Right cardiac atrium (tissue), 5 donors: ENCODE results near the gene HTR3C. TPM values are rescaled to one million over a fixed set of nuclear protein-coding genes. Genes with fewer than 3 reads are reported as not detected.

Experiments used
- ATAC-seq, 2 donors: fragments of 200-7000 bp; cut with Tn5 transposase; one replicate each; pipeline versions ENCODE4 v1.8.0 to v1.9.1; 2020; ENCODE audit warnings: moderate library complexity in 2 of 2, mild to moderate bottlenecking in 1 of 2
- DNase-seq, 3 donors: peaks; one replicate each; pipeline ENCODE4 v3.0.0-alpha.2; 2020
- H3K27ac ChIP-seq: one replicate; pipeline ENCODE4 v1.5.1; 2013; ENCODE audit warnings: mild to moderate bottlenecking, low read length, control low read depth, moderate library complexity
- H3K27me3 ChIP-seq: one replicate; pipeline ENCODE4 v1.6.1; 2013; ENCODE audit not compliant: control insufficient read depth, insufficient read depth
- H3K4me1 ChIP-seq: one replicate; pipeline ENCODE4 v1.6.1; 2013; ENCODE audit warnings: low read length; ENCODE audit not compliant: control insufficient read depth, insufficient read depth
- H3K4me3 ChIP-seq: one replicate; pipeline ENCODE4 v1.5.1; 2013; ENCODE audit warnings: low read length, control low read depth
- H3K9me3 ChIP-seq: one replicate; pipeline ENCODE4 v1.6.1; 2013; ENCODE audit warnings: low read length; ENCODE audit not compliant: control insufficient read depth
- WGBS: extraction: QIAGEN DNeasy Blood & Tissue Kit; methylation state at CpG from one replicate; pipeline ENCODE4 v1.1.7; 2013; 5-methylcytosine and 5-hydroxymethylcytosine counted together
- intact Hi-C, 4 donors: fragments of 100-400 bp; cut with DNase I; formaldehyde crosslinking; loops; one replicate each; pipeline versions ENCODE4 v1.11.0 to v1.14.0; 2022 to 2023
- polyA plus RNA-seq: library from polyadenylated mRNA; stranded (reverse); fragments of 200-250 nt; gene quantifications from one replicate; pipeline ENCODE4 v1.2.3, GENCODE V29; 2013
- total RNA-seq, 4 donors: library from RNA; stranded (reverse); fragmentation: NEBNext Ultra II Directional; extraction: Animal tissue kit (Norgen Biotek cat#: 25700); gene quantifications; one replicate each; pipeline ENCODE4 v1.2.1, GENCODE V29; 2021
- donor health status: healthy with polysubstance abuse.
- donor health status: DM: no; HTN: yes; CAD: no.
- donor health status: DM: no; HTN: no; CAD: no.
- donor health status: DM: no; HTN: yes; CAD: no; lungs with severe emphysema.
- donor health status: DM: yes; HTN: yes; CAD: no.

HTR3C gene
- total and polyA plus RNA-seq, 5 donors, result not detected

GRCh38 chr3:184097556-184097955 is 44.7 kb downstream of the HTR3C start:
- Histone ChIP-seq H3K27ac (no peak overlapping the region), H3K4me3 (no peak overlapping the region), H3K9me3 (peaks cover 2% of the 10 kb centered on the region), H3K4me1 (no peaks in the 10 kb centered on the region), H3K27me3 (no peaks in the 10 kb centered on the region)
- no peak for ATAC-seq
- WGBS, result 89% methylated on average over 6 of the region's 6 CpGs
- DNase-seq, result no peak
- intact Hi-C loops, result no loop called here

DNA sequence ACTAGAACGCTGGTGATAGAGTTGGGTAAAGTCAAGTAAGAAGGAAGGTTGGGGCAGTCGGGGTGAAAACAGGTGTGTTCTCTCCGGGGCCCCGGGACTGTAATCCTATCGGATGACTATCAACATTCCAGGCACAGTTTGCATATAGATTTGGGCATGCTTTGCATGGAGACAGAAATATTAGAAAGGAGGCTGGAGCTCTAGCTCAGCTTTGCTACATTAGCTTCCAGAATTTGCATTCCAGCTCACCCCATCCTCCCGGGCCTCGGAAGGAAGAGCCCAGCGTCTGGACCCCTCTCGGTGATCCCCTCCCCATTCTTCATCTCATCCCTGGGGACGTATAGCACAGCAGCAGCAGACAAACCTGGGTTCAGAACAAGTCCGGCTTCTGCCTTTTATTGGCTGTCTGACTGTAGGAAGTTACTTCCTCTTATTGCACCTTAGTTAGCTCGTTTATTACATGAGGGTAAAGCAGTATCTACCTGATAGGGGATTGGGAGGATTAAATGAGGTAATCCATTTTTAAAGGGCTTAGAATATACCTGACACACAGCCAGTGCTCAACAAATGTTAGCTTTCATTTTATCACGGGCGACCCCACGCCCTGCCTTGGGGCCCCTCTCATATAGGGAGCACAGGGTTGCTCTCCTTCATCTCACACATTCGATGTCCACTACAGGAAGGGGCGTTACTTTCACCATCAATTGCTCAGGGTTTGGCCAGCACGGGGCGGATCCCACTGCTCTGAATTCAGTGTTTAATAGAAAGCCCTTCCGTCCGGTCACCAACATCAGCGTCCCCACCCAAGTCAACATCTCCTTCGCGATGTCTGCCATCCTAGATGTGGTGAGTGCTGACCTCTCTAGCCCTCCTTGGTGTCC is 47.2 kb downstream of the HTR3C start:
- Histone ChIP-seq H3K27ac (no peak overlapping the region), H3K27me3 (no peaks in the 10 kb centered on the region), H3K4me3 (no peak overlapping the region), H3K4me1 (no peaks in the 10 kb centered on the region), H3K9me3 (peaks cover 2% of the 10 kb centered on the region)
- DNase-seq, result no peak
- ATAC-seq, result no peak
- 69% methylated on average over 24 of the region's 24 CpGs for WGBS
- intact Hi-C loops, result no loop called here

Other genes with a start within 250 kb of the HTR3C start
- 1 to 10 TPM; 1.0 to 2.5 (median 1.9) TPM for gene MAP6D1, start 227.5 kb upstream of the HTR3C start, total RNA-seq
- gene MAP6D1, start 227.5 kb upstream of the HTR3C start, polyA plus RNA-seq, result 1.2 TPM
- gene PARL, start 168.2 kb upstream of the HTR3C start, total RNA-seq, result 10 to 100 TPM; 53.6 to 82.2 (median 62.3) TPM
- gene PARL, start 168.2 kb upstream of the HTR3C start, polyA plus RNA-seq, result 62.0 TPM
- 10 to 100 TPM; 43.5 to 60.7 (median 52.7) TPM for gene ABCC5, start 35.2 kb upstream of the HTR3C start, total RNA-seq
- 28.9 TPM for gene ABCC5, start 35.2 kb upstream of the HTR3C start, polyA plus RNA-seq
- gene HTR3D, start 21.3 kb upstream of the HTR3C start, total RNA-seq, result not detected
- gene HTR3D, start 21.3 kb upstream of the HTR3C start, polyA plus RNA-seq, result not detected
- gene HTR3E, start 44.0 kb downstream of the HTR3C start, total RNA-seq, result not detected
- gene HTR3E, start 44.0 kb downstream of the HTR3C start, polyA plus RNA-seq, result not detected
- gene EIF2B5, start 82.3 kb downstream of the HTR3C start, total RNA-seq, result 10 to 100 TPM; 30.8 to 34.5 (median 33.0) TPM
- 28.3 TPM for gene EIF2B5, start 82.3 kb downstream of the HTR3C start, polyA plus RNA-seq
- gene DVL3, start 102.3 kb downstream of the HTR3C start, total RNA-seq, result 10 to 100 TPM; 61.1 to 67.4 (median 65.3) TPM
- 39.8 TPM for gene DVL3, start 102.3 kb downstream of the HTR3C start, polyA plus RNA-seq
- gene AP2M1, start 121.8 kb downstream of the HTR3C start, total RNA-seq, result 100 to 1,000 TPM; 271 to 340 (median 329) TPM
- 330 TPM for gene AP2M1, start 121.8 kb downstream of the HTR3C start, polyA plus RNA-seq
- gene ABCF3, start 133.2 kb downstream of the HTR3C start, total RNA-seq, result 10 to 100 TPM; 59.2 to 72.9 (median 63.5) TPM
- gene ABCF3, start 133.2 kb downstream of the HTR3C start, polyA plus RNA-seq, result 50.9 TPM
- not detected for gene VWA5B2, start 176.5 kb downstream of the HTR3C start, total RNA-seq
- gene VWA5B2, start 176.5 kb downstream of the HTR3C start, polyA plus RNA-seq, result 0.07 TPM
- 10 to 100 TPM; 17.3 to 23.3 (median 21.6) TPM for gene ALG3, start 195.9 kb downstream of the HTR3C start, total RNA-seq
- 19.3 TPM for gene ALG3, start 195.9 kb downstream of the HTR3C start, polyA plus RNA-seq
- gene EEF1AKMT4, start 196.6 kb downstream of the HTR3C start, total RNA-seq, result 1 to 10 TPM; 1.1 to 1.8 (median 1.3) TPM
- 1.7 TPM for gene EEF1AKMT4, start 196.6 kb downstream of the HTR3C start, polyA plus RNA-seq
- gene CAMK2N2, start 208.5 kb downstream of the HTR3C start, total RNA-seq, result under 1 TPM in 1 of 4 donors, not detected in 3; 0.50 TPM
- 0.07 TPM for gene CAMK2N2, start 208.5 kb downstream of the HTR3C start, polyA plus RNA-seq
- gene ECE2, start 223.0 kb downstream of the HTR3C start, total RNA-seq, result 1 to 10 TPM; 1.2 to 6.6 (median 3.6) TPM
- gene ECE2, start 223.0 kb downstream of the HTR3C start, polyA plus RNA-seq, result 2.6 TPM
- 100 to 1,000 TPM; 198 to 230 (median 227) TPM for gene PSMD2, start 246.2 kb downstream of the HTR3C start, total RNA-seq
- 161 TPM for gene PSMD2, start 246.2 kb downstream of the HTR3C start, polyA plus RNA-seq